Activated T-cell treated with anti-CD3 and anti-CD28 coated beads, Interleukin-2, amount 50 U/mL, for 72 hours (primary cell): ENCODE measurements around the gene PPP1R14C. TPM values are rescaled to one million over a fixed set of nuclear protein-coding genes. Genes with fewer than 3 reads are reported as not detected.
A peak's percentile ranks its signal among the peaks of the same experiment; 100 is the strongest.

ENCODE experiments used
- ATAC-seq, 2 donors: fragments of 150-1000 bp; cut with Tn5 transposase; replicated peaks in 1 of 2; 2 replicates each; pipeline ENCODE4 v1.10.0; 2021; ENCODE audit warnings: moderate library complexity in 2 of 2, mild to moderate bottlenecking in 1 of 2
- DNase-seq, 2 donors: peaks; one replicate each; pipeline ENCODE4 v3.0.0; 2021 to 2022; ENCODE audit warnings: mixed read lengths in 1 of 2
- H3K27ac Mint-ChIP-seq: one replicate; pipeline ENCODE4 v1.8.0; 2022; ENCODE audit warnings: mild to moderate bottlenecking, moderate library complexity, mixed read lengths
- H3K27me3 Mint-ChIP-seq: one replicate; pipeline ENCODE4 v1.8.0; 2022; ENCODE audit warnings: low read depth, mixed read lengths
- H3K36me3 Mint-ChIP-seq, 2 donors: one replicate each; pipeline ENCODE4 v1.8.0; 2022; ENCODE audit warnings: mixed read lengths in 2 of 2, mild to moderate bottlenecking in 1 of 2; ENCODE audit not compliant: insufficient read depth in 2 of 2
- H3K4me1 Mint-ChIP-seq: one replicate; pipeline ENCODE4 v1.8.0; 2022; ENCODE audit warnings: low read depth, mixed read lengths
- H3K4me3 Mint-ChIP-seq, 2 donors: one replicate each; pipeline ENCODE4 v1.8.0; 2022; ENCODE audit warnings: mild to moderate bottlenecking in 2 of 2, mixed read lengths in 2 of 2, moderate library complexity in 2 of 2
- H3K9me3 Mint-ChIP-seq, 2 donors: one replicate each; pipeline ENCODE4 v1.8.0; 2022; ENCODE audit warnings: mixed read lengths in 2 of 2
- total RNA-seq, 2 donors: library from RNA; stranded (reverse); gene quantifications; one replicate each; pipeline ENCODE4 v1.2.3, GENCODE V29; 2022

Gene PPP1R14C
- total RNA-seq, 2 donors from 2014 or later: 1.8 TPM

- Mint-ChIP-seq H3K4me3 (no peak overlapping the region), H3K27ac (no peak overlapping the region), H3K36me3 (no peaks in the 10 kb centered on the region), H3K4me1 (no peaks in the 10 kb centered on the region), H3K9me3 (no peaks in the 10 kb centered on the region), H3K27me3 (peaks cover 6% of the 10 kb centered on the region)
- DNase-seq (no peak), ATAC-seq (no peak)
These were observed 65.9 kb downstream of the PPP1R14C start for GRCh38 chr6:150208611-150209352.

- Mint-ChIP-seq H3K4me1 (no peaks in the 10 kb centered on the region), H3K27me3 (peaks cover 6% of the 10 kb centered on the region), H3K27ac (no peak overlapping the region), H3K4me3 (no peak overlapping the region), H3K36me3 (no peaks in the 10 kb centered on the region), H3K9me3 (no peaks in the 10 kb centered on the region)
- ATAC-seq (no peak), DNase-seq (no peak)
These were observed 66.6 kb downstream of the PPP1R14C start for GRCh38 chr6:150209415-150209814.

- peaks cover 13% of the 10 kb centered on the region for H3K27me3 Mint-ChIP-seq
- H3K9me3 Mint-ChIP-seq: no peaks in the 10 kb centered on the region
- H3K4me1 Mint-ChIP-seq: no peaks in the 10 kb centered on the region
- DNase-seq (no peak), ATAC-seq (no peak)
- no peak overlapping the region for H3K27ac Mint-ChIP-seq
- H3K36me3 Mint-ChIP-seq: no peaks in the 10 kb centered on the region
- no peak overlapping the region for H3K4me3 Mint-ChIP-seq
These were observed 69.1 kb downstream of the PPP1R14C start for GRCh38 chr6:150211700-150212511.

DNA sequence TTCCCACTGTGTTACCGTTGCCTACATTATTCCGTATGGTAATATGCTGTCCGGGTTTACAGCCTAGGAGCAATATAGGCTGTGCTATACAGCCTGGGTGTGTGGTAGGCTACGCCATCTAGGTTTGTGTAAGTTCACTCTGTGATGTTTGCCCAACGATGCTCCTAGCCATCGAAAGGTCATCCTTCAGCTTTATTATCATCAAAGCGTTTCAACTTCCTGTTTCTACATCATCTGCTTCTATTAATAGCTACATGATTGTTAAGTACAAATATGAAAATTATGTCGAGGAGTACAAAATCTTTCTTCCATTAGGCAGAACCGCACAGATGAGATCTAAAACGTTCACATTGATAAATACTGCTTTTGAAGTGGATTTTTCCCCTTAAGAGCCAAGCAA, 69.9 kb downstream of the PPP1R14C start:
- no peak overlapping the region for H3K4me3 Mint-ChIP-seq
- H3K27ac Mint-ChIP-seq: no peak overlapping the region
- peaks cover 13% of the 10 kb centered on the region for H3K27me3 Mint-ChIP-seq
- H3K9me3 Mint-ChIP-seq: no peaks in the 10 kb centered on the region
- H3K36me3 Mint-ChIP-seq: no peaks in the 10 kb centered on the region
- ATAC-seq (no peak), DNase-seq (no peak)
- no peaks in the 10 kb centered on the region for H3K4me1 Mint-ChIP-seq

DNA sequence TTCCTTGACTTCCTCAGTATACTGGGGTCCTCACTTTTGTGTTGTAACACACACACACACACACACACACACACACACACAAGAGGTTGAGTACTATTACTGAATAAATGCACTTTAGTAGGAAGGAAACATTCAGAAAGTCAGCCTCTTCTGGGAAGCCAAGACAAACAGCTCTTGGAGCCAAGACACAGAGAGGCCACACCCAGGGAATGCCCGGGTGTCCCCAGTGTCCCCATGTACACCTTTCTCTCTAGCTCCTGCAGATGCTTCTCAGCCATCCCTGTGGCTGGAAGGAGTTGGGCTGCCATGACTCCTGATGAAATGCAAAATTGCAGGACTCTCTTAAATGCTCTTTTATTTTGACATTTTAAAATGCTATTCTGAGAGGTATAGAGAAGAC, 70.5 kb downstream of the PPP1R14C start:
- Mint-ChIP-seq H3K36me3 (no peaks in the 10 kb centered on the region), H3K9me3 (no peaks in the 10 kb centered on the region), H3K4me1 (no peaks in the 10 kb centered on the region), H3K27me3 (peaks cover 13% of the 10 kb centered on the region), H3K27ac (no peak overlapping the region), H3K4me3 (no peak overlapping the region)
- ATAC-seq: no peak
- no peak for DNase-seq

DNA sequence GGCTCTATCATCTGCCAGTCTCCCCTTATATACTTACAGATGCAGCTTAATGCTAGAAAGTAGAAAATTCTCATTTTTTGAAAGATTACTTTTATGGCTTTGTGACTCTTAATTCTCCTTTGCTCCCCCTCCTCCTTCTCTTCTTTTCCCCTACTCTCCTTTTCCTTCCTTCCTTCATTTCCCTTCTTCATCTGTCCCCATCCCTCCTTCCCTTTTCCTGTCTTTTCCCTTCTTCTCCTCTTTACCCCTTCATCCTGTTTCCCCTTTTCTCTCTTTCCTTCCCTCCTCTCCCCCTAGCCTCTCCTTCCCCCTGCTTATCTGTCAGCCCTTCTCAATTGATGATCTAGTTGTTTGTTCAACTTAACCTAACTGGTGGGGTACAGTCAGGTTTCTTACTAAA, 71.5 kb downstream of the PPP1R14C start:
- Mint-ChIP-seq H3K27ac (no peak overlapping the region), H3K4me1 (no peaks in the 10 kb centered on the region), H3K36me3 (no peaks in the 10 kb centered on the region), H3K4me3 (no peak overlapping the region), H3K9me3 (no peaks in the 10 kb centered on the region), H3K27me3 (peaks cover 14% of the 10 kb centered on the region)
- no peak for ATAC-seq
- no peak for DNase-seq

- H3K27me3 Mint-ChIP-seq: peaks cover 41% of the 10 kb centered on the region
- no peak for DNase-seq
- H3K36me3 Mint-ChIP-seq: peaks cover 0 to 2% of the 10 kb centered on the region in 2 donors
- H3K4me1 Mint-ChIP-seq: no peaks in the 10 kb centered on the region
- ATAC-seq: no peak
- no peak overlapping the region for H3K27ac Mint-ChIP-seq
- H3K9me3 Mint-ChIP-seq: peaks cover 0 to 2% of the 10 kb centered on the region in 2 donors
- H3K4me3 Mint-ChIP-seq: no peak overlapping the region
These were observed 78.0 kb downstream of the PPP1R14C start for GRCh38 chr6:150220634-150221551.

- peaks cover 0 to 2% of the 10 kb centered on the region in 2 donors for H3K36me3 Mint-ChIP-seq
- H3K4me1 Mint-ChIP-seq: no peaks in the 10 kb centered on the region
- peaks cover 0 to 2% of the 10 kb centered on the region in 2 donors for H3K9me3 Mint-ChIP-seq
- H3K27me3 Mint-ChIP-seq: peaks cover 68% of the 10 kb centered on the region
- DNase-seq (no peak), ATAC-seq (no peak)
- no peak overlapping the region for H3K4me3 Mint-ChIP-seq
- no peak overlapping the region for H3K27ac Mint-ChIP-seq
These were observed 82.0 kb downstream of the PPP1R14C start for GRCh38 chr6:150224820-150225219.

DNA sequence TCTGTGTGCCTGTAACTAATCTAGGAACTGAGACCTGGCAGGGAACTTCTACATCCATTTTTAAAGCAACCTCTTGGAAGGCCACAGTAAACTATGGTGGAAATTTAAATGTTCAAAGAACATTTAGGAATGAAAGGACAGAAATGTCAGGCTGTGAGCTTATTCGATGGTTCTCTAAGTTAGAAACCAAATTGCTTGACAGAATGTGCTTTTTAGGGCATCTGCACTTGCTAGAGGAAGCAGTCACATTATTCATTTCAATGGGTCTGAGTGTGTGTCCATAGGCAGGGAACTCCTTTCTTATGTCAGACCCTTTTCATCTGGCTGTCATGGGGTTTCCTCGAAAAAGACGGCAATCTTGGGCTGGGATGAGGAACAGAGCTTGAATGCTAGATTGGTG, 84.4 kb downstream of the PPP1R14C start:
- DNase-seq (no peak), ATAC-seq (no peak)
- Mint-ChIP-seq H3K27ac (no peak overlapping the region), H3K27me3 (peaks cover 64% of the 10 kb centered on the region), H3K4me1 (no peaks in the 10 kb centered on the region), H3K4me3 (no peak overlapping the region), H3K36me3 (peaks cover 0 to 2% of the 10 kb centered on the region in 2 donors), H3K9me3 (peaks cover 0 to 2% of the 10 kb centered on the region in 2 donors)

GRCh38 chr6:150228072-150228733, 85.4 kb downstream of the PPP1R14C start:
- Mint-ChIP-seq H3K4me1 (no peaks in the 10 kb centered on the region), H3K9me3 (peaks cover 0 to 4% of the 10 kb centered on the region in 2 donors), H3K27ac (no peak overlapping the region), H3K36me3 (peaks cover 3 to 8% of the 10 kb centered on the region in 2 donors), H3K4me3 (no peak overlapping the region), H3K27me3 (peaks cover 60% of the 10 kb centered on the region)
- no peak for DNase-seq
- no peak for ATAC-seq

GRCh38 chr6:150229436-150230163, 86.8 kb downstream of the PPP1R14C start:
- peaks cover 2 to 8% of the 10 kb centered on the region in 2 donors for H3K36me3 Mint-ChIP-seq
- no peak overlapping the region for H3K4me3 Mint-ChIP-seq
- no peak for DNase-seq
- no peaks in the 10 kb centered on the region for H3K4me1 Mint-ChIP-seq
- no peak overlapping the region for H3K27ac Mint-ChIP-seq
- peak in 1 of 2 donors; percentile 64 for ATAC-seq
- H3K27me3 Mint-ChIP-seq: peaks cover 48% of the 10 kb centered on the region
- H3K9me3 Mint-ChIP-seq: peaks cover 0 to 2% of the 10 kb centered on the region in 2 donors

DNA sequence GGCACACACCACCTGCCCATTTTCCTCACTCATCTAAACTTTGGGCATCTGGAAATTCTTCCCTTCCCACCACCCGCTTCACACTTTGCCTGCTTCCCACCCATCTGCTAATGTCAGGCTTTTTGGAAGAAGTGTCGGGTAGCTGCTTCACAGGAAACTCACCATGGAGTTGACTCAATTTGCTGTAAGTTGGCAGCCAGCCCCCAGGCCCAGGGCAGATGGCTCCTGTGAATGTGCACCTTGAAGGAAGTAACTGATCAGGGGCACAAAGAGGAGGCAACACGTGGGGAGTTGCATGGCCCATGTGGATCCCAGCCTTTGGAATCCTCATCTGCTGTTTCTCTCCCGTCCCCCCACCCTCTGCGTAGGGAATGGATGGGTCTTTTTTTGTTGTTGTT, 87.3 kb downstream of the PPP1R14C start:
- peaks cover 51% of the 10 kb centered on the region for H3K27me3 Mint-ChIP-seq
- H3K27ac Mint-ChIP-seq: no peak overlapping the region
- H3K4me1 Mint-ChIP-seq: peaks cover 3% of the 10 kb centered on the region

More for the DNA sequence above, 87.3 kb downstream of the PPP1R14C start:
- H3K4me3 Mint-ChIP-seq: no peak overlapping the region
- ATAC-seq: no peak
- H3K9me3 Mint-ChIP-seq: peaks cover 0 to 2% of the 10 kb centered on the region in 2 donors
- H3K36me3 Mint-ChIP-seq: peaks cover 2 to 8% of the 10 kb centered on the region in 2 donors
- no peak for DNase-seq
